Keratinocyte (primary cell): ENCODE data around the gene PPP1R7. TPM values are rescaled to one million over a fixed set of nuclear protein-coding genes. Genes with fewer than 3 reads are reported as not detected.

ENCODE experiments used
- DNase-seq: peaks from one replicate; pipeline ENCODE4 v3.0.0-alpha.2; 2011; ENCODE audit warnings: low read depth, missing footprints, low spot score
- FAIRE-seq: peaks from 2 replicates; lab custom pipeline; 2011; peaks lifted over from hg19 to GRCh38; lab: Jason Lieb, UNC
- H2AFZ ChIP-seq: 2 replicates; pipeline ENCODE4 v1.6.0; 2012; ENCODE audit warnings: low read length, control low read depth, inconsistent platforms; ENCODE audit not compliant: control insufficient read depth
- H3K27ac ChIP-seq: 2 replicates; pipeline ENCODE4 v1.5.1; 2011; ENCODE audit warnings: low read length; ENCODE audit not compliant: control insufficient read depth, insufficient read depth
- H3K27me3 ChIP-seq: 3 replicates; pipeline ENCODE4 v1.6.0; 2011; ENCODE audit warnings: low read length; ENCODE audit not compliant: control insufficient read depth, insufficient read depth; ENCODE audit errors: extremely low read depth
- H3K36me3 ChIP-seq, 2 experiments: 2 replicates in 1 of 2; 3 replicates in 1 of 2; pipeline ENCODE4 v1.5.1; 2011; ENCODE audit warnings: low read length in 2 of 2, mild to moderate bottlenecking in 1 of 2; ENCODE audit not compliant: control insufficient read depth in 2 of 2, insufficient read depth in 2 of 2; ENCODE audit errors: extremely low read depth in 1 of 2
- H3K4me1 ChIP-seq: 3 replicates; pipeline ENCODE4 v1.5.1; 2011; ENCODE audit warnings: low read length; ENCODE audit not compliant: control insufficient read depth, insufficient read depth; ENCODE audit errors: extremely low read depth
- H3K4me2 ChIP-seq: 3 replicates; pipeline ENCODE4 v1.6.0; 2011; ENCODE audit warnings: low read depth, low read length; ENCODE audit not compliant: control insufficient read depth, insufficient read depth; ENCODE audit errors: extremely low read depth
- H3K4me3 ChIP-seq, 3 experiments: fragments of 200-600 bp in 1 of 3; sonication (generic) in 1 of 3; 2 replicates in 2 of 3; 3 replicates in 1 of 3; pipeline ENCODE4 v1.5.1; 2011 to 2016; ENCODE audit warnings: low read length in 3 of 3, mild to moderate bottlenecking in 3 of 3, control low read depth in 2 of 3, inconsistent platforms in 1 of 3, low read depth in 1 of 3, mixed read lengths in 1 of 3, mixed run types in 1 of 3, moderate library complexity in 1 of 3; ENCODE audit not compliant: control insufficient read depth in 2 of 3, insufficient read depth in 2 of 3; ENCODE audit errors: extremely low read depth in 1 of 3
- H3K79me2 ChIP-seq: 2 replicates; pipeline ENCODE4 v1.6.0; 2012; ENCODE audit warnings: low read length; ENCODE audit not compliant: control insufficient read depth, insufficient read depth
- H3K9ac ChIP-seq: 3 replicates; pipeline ENCODE4 v1.6.0; 2011; ENCODE audit warnings: low read length; ENCODE audit not compliant: control insufficient read depth, insufficient read depth; ENCODE audit errors: extremely low read depth
- H3K9me1 ChIP-seq: 3 replicates; pipeline ENCODE4 v1.6.0; 2011; ENCODE audit warnings: low read length; ENCODE audit not compliant: control insufficient read depth, insufficient read depth; ENCODE audit errors: extremely low read depth
- H3K9me3 ChIP-seq: 2 replicates; pipeline ENCODE4 v1.5.1; 2012; ENCODE audit warnings: low read depth, low read length; ENCODE audit not compliant: control insufficient read depth
- H4K20me1 ChIP-seq: 3 replicates; pipeline ENCODE4 v1.6.0; 2011; ENCODE audit warnings: low read length; ENCODE audit not compliant: control insufficient read depth, insufficient read depth; ENCODE audit errors: extremely low read depth
- EZH2 ChIP-seq: IDR thresholded peaks from one replicate; pipeline ENCODE4 v1.6.1; 2012; ENCODE audit warnings: inconsistent platforms, mild to moderate bottlenecking, low read length, moderate library complexity
- dilution Hi-C: fragments of 300-500 bp; cut with MboI; formaldehyde crosslinking; loops from one replicate; pipeline ENCODE4 v1.7.0; 2020; ENCODE audit warnings: low sequenced_read_pairs; ENCODE audit not compliant: extremely low pct_ligation_motif_present
- polyA plus RNA-seq, 5 experiments: library from polyadenylated mRNA; depleted of rRNA in 3 of 5; stranded (reverse) in 3 of 5; stranded (forward) in 1 of 5; unstranded in 1 of 5; fragments of >200 nt; gene quantifications; 1 replicate in 1 of 5; 2 replicates in 3 of 5; 3 replicates in 1 of 5; pipeline versions ENCODE4 v1.2.1 to v1.2.3, GENCODE V29; 2011 to 2012; ENCODE audit warnings: missing spikeins in 2 of 5, low read depth in 1 of 5, low replicate concordance in 1 of 5
- TF ChIP-seq, protein P1 (sequence below), 3 experiments: IDR thresholded peaks in 1 of 3; conservative IDR thresholded peaks in 1 of 3; optimal IDR thresholded peaks in 1 of 3; 2 replicates in 2 of 3; 3 replicates in 1 of 3; pipeline versions ENCODE3 to v1.5.1; 2011; ENCODE audit warnings: low read length in 3 of 3, mild to moderate bottlenecking in 3 of 3, moderate library complexity in 2 of 3, control low read depth in 1 of 3, inconsistent platforms in 1 of 3; ENCODE audit not compliant: insufficient read depth in 2 of 3; ENCODE audit errors: extremely low read depth in 1 of 3

The PPP1R7 gene
- polyA plus RNA-seq, 1 donor (not counting 4 experiments of a cell fraction or from before 2014, with no cell fraction given) = 84.9 TPM

DNA sequence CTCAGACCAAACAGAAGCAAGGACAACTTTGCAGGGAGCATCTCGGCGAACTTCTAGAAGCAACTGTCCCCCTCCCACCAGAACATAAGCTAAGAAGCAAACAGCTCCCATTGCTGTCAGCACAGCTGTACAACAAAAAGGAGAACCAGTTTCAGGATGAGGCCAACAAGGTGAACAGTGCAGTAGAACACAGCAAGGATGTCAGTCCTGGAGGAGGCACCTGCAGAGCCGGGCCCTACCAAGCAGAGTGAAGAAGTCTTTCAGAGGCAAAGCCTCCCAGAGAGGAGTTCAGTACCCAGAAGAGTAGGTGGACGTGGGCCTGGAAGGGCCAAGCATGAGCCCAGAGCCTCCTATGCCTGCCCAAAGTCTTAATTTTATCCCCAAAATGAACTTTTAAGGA is 2.0 kb upstream of the PPP1R7 start:
- Histone ChIP-seq H3K4me2 (peak overlapping the region; percentile 85), H3K27ac (no peak overlapping the region), H3K27me3 (no peaks in the 10 kb centered on the region), H3K9me3 (no peaks in the 10 kb centered on the region), H3K4me1 (peaks cover 16% of the 10 kb centered on the region), H3K4me3 (peak overlapping the region in 2 of 3 experiments; percentile 78 to 88), H2AFZ (peak overlapping the region; percentile 75), H3K79me2 (peaks cover 18% of the 10 kb centered on the region), H3K9me1 (no peaks in the 10 kb centered on the region), H4K20me1 (no peaks in the 10 kb centered on the region), H3K9ac (peak overlapping the region; percentile 84), H3K36me3 (peaks cover 0 to 4% of the 10 kb centered on the region in 2 experiments)
- dilution Hi-C loops = no loop called here
- no peak for DNase-seq
- FAIRE-seq = no peak
- TF ChIP-seq, protein P1, sequence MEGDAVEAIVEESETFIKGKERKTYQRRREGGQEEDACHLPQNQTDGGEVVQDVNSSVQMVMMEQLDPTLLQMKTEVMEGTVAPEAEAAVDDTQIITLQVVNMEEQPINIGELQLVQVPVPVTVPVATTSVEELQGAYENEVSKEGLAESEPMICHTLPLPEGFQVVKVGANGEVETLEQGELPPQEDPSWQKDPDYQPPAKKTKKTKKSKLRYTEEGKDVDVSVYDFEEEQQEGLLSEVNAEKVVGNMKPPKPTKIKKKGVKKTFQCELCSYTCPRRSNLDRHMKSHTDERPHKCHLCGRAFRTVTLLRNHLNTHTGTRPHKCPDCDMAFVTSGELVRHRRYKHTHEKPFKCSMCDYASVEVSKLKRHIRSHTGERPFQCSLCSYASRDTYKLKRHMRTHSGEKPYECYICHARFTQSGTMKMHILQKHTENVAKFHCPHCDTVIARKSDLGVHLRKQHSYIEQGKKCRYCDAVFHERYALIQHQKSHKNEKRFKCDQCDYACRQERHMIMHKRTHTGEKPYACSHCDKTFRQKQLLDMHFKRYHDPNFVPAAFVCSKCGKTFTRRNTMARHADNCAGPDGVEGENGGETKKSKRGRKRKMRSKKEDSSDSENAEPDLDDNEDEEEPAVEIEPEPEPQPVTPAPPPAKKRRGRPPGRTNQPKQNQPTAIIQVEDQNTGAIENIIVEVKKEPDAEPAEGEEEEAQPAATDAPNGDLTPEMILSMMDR (optimal IDR thresholded peaks at IDR 0.05 in 1 of 3, IDR thresholded peaks at IDR 0.05 in 1 of 3, conservative IDR thresholded peaks at IDR 0.05 in 1 of 3; ENCODE audit: extremely low read depth in 1 of 3, insufficient read depth in 2 of 3, low read length in 3 of 3) = no peak
- no peak for TF ChIP-seq EZH2

DNA sequence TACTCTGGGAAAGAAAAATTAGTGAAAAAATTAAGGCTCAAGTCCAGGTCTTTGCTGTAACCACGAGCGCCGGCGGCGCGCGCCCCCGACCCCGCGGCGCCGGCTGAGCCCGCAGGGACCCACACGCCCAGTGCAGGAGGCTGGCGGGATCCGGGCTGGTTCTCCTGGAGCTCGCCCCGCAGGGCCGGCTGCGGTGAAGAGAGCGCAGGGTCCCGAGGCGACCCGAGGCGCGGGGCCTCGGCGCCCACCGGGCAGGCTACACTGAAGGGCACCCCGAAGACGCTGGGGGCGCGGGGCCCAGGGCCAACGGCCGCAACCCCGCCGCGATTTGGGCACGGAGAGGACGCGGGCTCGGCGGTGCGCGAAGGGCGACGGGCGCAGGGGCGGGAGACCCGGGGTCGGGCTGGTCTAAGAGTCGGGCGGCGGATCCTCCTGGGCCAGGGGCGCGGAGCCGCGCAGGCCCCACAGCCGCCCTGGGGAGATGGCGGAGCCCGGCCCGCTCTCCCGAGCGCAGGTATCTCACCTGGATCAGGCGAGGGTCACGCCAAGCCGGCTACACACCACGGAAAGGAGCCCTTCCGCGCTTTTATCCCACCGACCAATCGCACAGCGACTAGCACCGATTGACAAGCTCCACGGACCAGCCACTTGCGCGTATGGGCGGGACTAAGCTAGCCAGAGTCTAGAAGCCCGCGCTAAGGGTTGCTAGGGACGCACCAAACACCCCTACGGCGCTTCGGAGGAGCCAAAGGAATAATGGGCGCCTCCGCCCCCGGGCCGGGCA is 1.2 kb upstream of the PPP1R7 start, which contains the start of gene PASK:
Gene PASK, minus strand, starts transcription at position 582 of the 784 bp plus-strand sequence. CDS start 6,440 bp downstream, outside the sequence.
- peak within 1 kb of the TSS; percentile 76 for H3K27ac ChIP-seq
- peak; percentile 93 for FAIRE-seq
- no peaks in the 10 kb centered on the region for H3K9me1 ChIP-seq
- peak within 1 kb of the TSS; percentile 85 for H3K4me2 ChIP-seq
- peaks cover 16% of the 10 kb centered on the region for H3K4me1 ChIP-seq
- no peaks in the 10 kb centered on the region for H3K27me3 ChIP-seq
- H3K9ac ChIP-seq = peak within 1 kb of the TSS; percentile 84
- no peaks in the 10 kb centered on the region for H3K9me3 ChIP-seq
- H3K79me2 ChIP-seq = peaks cover 19% of the 10 kb centered on the region
- peak within 1 kb of the TSS; percentile 100 for H2AFZ ChIP-seq
- dilution Hi-C loops = no loop called here
- peak within 1 kb of the TSS; percentile 78 to 88 (median 81) for H3K4me3 ChIP-seq
- no peak for TF ChIP-seq EZH2
- TF ChIP-seq, protein P1 (optimal IDR thresholded peaks at IDR 0.05 in 1 of 3, IDR thresholded peaks at IDR 0.05 in 1 of 3, conservative IDR thresholded peaks at IDR 0.05 in 1 of 3; ENCODE audit: extremely low read depth in 1 of 3, insufficient read depth in 2 of 3, low read length in 3 of 3) = no peak
- peak; percentile 85 for DNase-seq
- peaks cover 0 to 6% of the 10 kb centered on the region in 2 experiments for H3K36me3 ChIP-seq
- H4K20me1 ChIP-seq = no peaks in the 10 kb centered on the region
